Activated naive CD8-positive, alpha-beta T cell treated with anti-CD3 and anti-CD28 coated beads for 36 hours (primary cell): Measurements from ENCODE around the gene EVA1A. TPM values are rescaled to one million over a fixed set of nuclear protein-coding genes. Genes with fewer than 3 reads are reported as not detected.

Source experiments
- DNase-seq: peaks from one replicate; pipeline ENCODE4 v3.0.0; 2021
- H3K27ac Mint-ChIP-seq: one replicate; pipeline ENCODE4 v1.8.0; 2022; ENCODE audit warnings: mild to moderate bottlenecking, moderate library complexity, mixed read lengths
- H3K27me3 Mint-ChIP-seq: one replicate; pipeline ENCODE4 v1.8.0; 2022; ENCODE audit warnings: mild to moderate bottlenecking, mixed read lengths
- H3K36me3 Mint-ChIP-seq: one replicate; pipeline ENCODE4 v1.8.0; 2021; ENCODE audit warnings: mild to moderate bottlenecking, mixed read lengths
- H3K4me1 Mint-ChIP-seq: one replicate; pipeline ENCODE4 v1.8.0; 2021; ENCODE audit warnings: mixed read lengths
- H3K4me3 Mint-ChIP-seq: one replicate; pipeline ENCODE4 v1.8.0; 2022; ENCODE audit warnings: mild to moderate bottlenecking, moderate library complexity, mixed read lengths
- H3K9me3 Mint-ChIP-seq: one replicate; pipeline ENCODE4 v1.8.0; 2022; ENCODE audit warnings: mixed read lengths
- total RNA-seq, 2 experiments: library from RNA; stranded (reverse); gene quantifications; one replicate each; pipeline ENCODE4 v1.2.3, GENCODE V29; 2021

The EVA1A gene
- total RNA-seq, 2 experiments from 2014 or later, result 0.23 to 0.36 TPM

- Mint-ChIP-seq H3K27ac (no peak overlapping the region), H3K27me3 (peaks cover 34% of the 10 kb centered on the region), H3K9me3 (no peaks in the 10 kb centered on the region), H3K4me1 (peaks cover 9% of the 10 kb centered on the region), H3K36me3 (no peaks in the 10 kb centered on the region), H3K4me3 (no peak overlapping the region)
- no peak for DNase-seq
Measured at GRCh38 chr2:75573145-75573878, 12.6 kb upstream of the EVA1A start.

GRCh38 chr2:75571730-75572430 lies 11.1 kb upstream of the EVA1A start:
- H3K36me3 Mint-ChIP-seq, result no peaks in the 10 kb centered on the region

GRCh38 chr2:75570948-75571729 lies 10.4 kb upstream of the EVA1A start:
- no peaks in the 10 kb centered on the region for H3K36me3 Mint-ChIP-seq
- no peak overlapping the region for H3K4me3 Mint-ChIP-seq
- no peak overlapping the region for H3K27ac Mint-ChIP-seq
- no peaks in the 10 kb centered on the region for H3K9me3 Mint-ChIP-seq
- peaks cover 30% of the 10 kb centered on the region for H3K27me3 Mint-ChIP-seq
- H3K4me1 Mint-ChIP-seq, result peaks cover 9% of the 10 kb centered on the region
- DNase-seq, result no peak

More at GRCh38 chr2:75571730-75572430, 11.1 kb upstream of the EVA1A start:
- H3K9me3 Mint-ChIP-seq, result no peaks in the 10 kb centered on the region
- peaks cover 9% of the 10 kb centered on the region for H3K4me1 Mint-ChIP-seq
- peaks cover 34% of the 10 kb centered on the region for H3K27me3 Mint-ChIP-seq
- H3K4me3 Mint-ChIP-seq, result no peak overlapping the region
- H3K27ac Mint-ChIP-seq, result no peak overlapping the region
- no peak for DNase-seq

GRCh38 chr2:75570024-75570947 lies 9.5 kb upstream of the EVA1A start:
- Mint-ChIP-seq H3K27ac (no peak overlapping the region), H3K36me3 (no peaks in the 10 kb centered on the region), H3K4me1 (peaks cover 9% of the 10 kb centered on the region), H3K27me3 (peaks cover 30% of the 10 kb centered on the region), H3K9me3 (no peaks in the 10 kb centered on the region), H3K4me3 (no peak overlapping the region)
- DNase-seq, result no peak

- no peaks in the 10 kb centered on the region for H3K9me3 Mint-ChIP-seq
- H3K4me3 Mint-ChIP-seq, result no peak overlapping the region
- H3K27ac Mint-ChIP-seq, result no peak overlapping the region
- H3K4me1 Mint-ChIP-seq, result peaks cover 14% of the 10 kb centered on the region
- H3K36me3 Mint-ChIP-seq, result no peaks in the 10 kb centered on the region
- peaks cover 26% of the 10 kb centered on the region for H3K27me3 Mint-ChIP-seq
- DNase-seq, result no peak
Measured at GRCh38 chr2:75569546-75569945, 8.8 kb upstream of the EVA1A start.

- Mint-ChIP-seq H3K9me3 (no peaks in the 10 kb centered on the region), H3K36me3 (no peaks in the 10 kb centered on the region), H3K27me3 (peaks cover 33% of the 10 kb centered on the region), H3K27ac (no peak overlapping the region), H3K4me1 (peaks cover 22% of the 10 kb centered on the region), H3K4me3 (no peak overlapping the region)
- no peak for DNase-seq
Measured at GRCh38 chr2:75568174-75568573, 7.4 kb upstream of the EVA1A start.

- H3K27me3 Mint-ChIP-seq, result peaks cover 40% of the 10 kb centered on the region
Measured at GRCh38 chr2:75565472-75566462, 5.0 kb upstream of the EVA1A start.

GRCh38 chr2:75564713-75565359 lies 4.1 kb upstream of the EVA1A start:
- peaks cover 43% of the 10 kb centered on the region for H3K27me3 Mint-ChIP-seq
- H3K36me3 Mint-ChIP-seq, result no peaks in the 10 kb centered on the region
- H3K9me3 Mint-ChIP-seq, result no peaks in the 10 kb centered on the region
- no peak overlapping the region for H3K27ac Mint-ChIP-seq
- H3K4me3 Mint-ChIP-seq, result no peak overlapping the region
- peaks cover 19% of the 10 kb centered on the region for H3K4me1 Mint-ChIP-seq
- DNase-seq, result no peak

More at GRCh38 chr2:75565472-75566462, 5.0 kb upstream of the EVA1A start:
- H3K4me3 Mint-ChIP-seq, result no peak overlapping the region
- DNase-seq, result no peak
- no peak overlapping the region for H3K27ac Mint-ChIP-seq
- no peaks in the 10 kb centered on the region for H3K36me3 Mint-ChIP-seq
- H3K4me1 Mint-ChIP-seq, result peaks cover 16% of the 10 kb centered on the region
- H3K9me3 Mint-ChIP-seq, result no peaks in the 10 kb centered on the region

GRCh38 chr2:75564026-75564688 lies 3.4 kb upstream of the EVA1A start:
- no peaks in the 10 kb centered on the region for H3K9me3 Mint-ChIP-seq
- peaks cover 42% of the 10 kb centered on the region for H3K27me3 Mint-ChIP-seq
- H3K4me3 Mint-ChIP-seq, result no peak overlapping the region
- H3K4me1 Mint-ChIP-seq, result peaks cover 19% of the 10 kb centered on the region
- DNase-seq, result peak; percentile 22
- H3K36me3 Mint-ChIP-seq, result no peaks in the 10 kb centered on the region
- no peak overlapping the region for H3K27ac Mint-ChIP-seq

GRCh38 chr2:75563591-75563990 lies 2.9 kb upstream of the EVA1A start:
- H3K4me3 Mint-ChIP-seq, result no peak overlapping the region
- H3K4me1 Mint-ChIP-seq, result peaks cover 19% of the 10 kb centered on the region
- no peaks in the 10 kb centered on the region for H3K9me3 Mint-ChIP-seq
- H3K27me3 Mint-ChIP-seq, result peaks cover 45% of the 10 kb centered on the region
- DNase-seq, result no peak
- H3K36me3 Mint-ChIP-seq, result no peaks in the 10 kb centered on the region
- no peak overlapping the region for H3K27ac Mint-ChIP-seq

- no peaks in the 10 kb centered on the region for H3K9me3 Mint-ChIP-seq
- H3K4me3 Mint-ChIP-seq, result no peak overlapping the region
- H3K27me3 Mint-ChIP-seq, result peaks cover 46% of the 10 kb centered on the region
- no peak overlapping the region for H3K27ac Mint-ChIP-seq
- no peaks in the 10 kb centered on the region for H3K36me3 Mint-ChIP-seq
- DNase-seq, result no peak
- H3K4me1 Mint-ChIP-seq, result peaks cover 19% of the 10 kb centered on the region
Measured at GRCh38 chr2:75562513-75562864, 1.8 kb upstream of the EVA1A start.

- Mint-ChIP-seq H3K27me3 (peaks cover 47% of the 10 kb centered on the region), H3K36me3 (no peaks in the 10 kb centered on the region)
Measured at GRCh38 chr2:75561566-75562512, 1.1 kb upstream of the EVA1A start.

More at GRCh38 chr2:75561566-75562512, 1.1 kb upstream of the EVA1A start:
- H3K27ac Mint-ChIP-seq, result no peak overlapping the region
- DNase-seq, result no peak
- H3K9me3 Mint-ChIP-seq, result no peaks in the 10 kb centered on the region
- no peak overlapping the region for H3K4me3 Mint-ChIP-seq
- peaks cover 19% of the 10 kb centered on the region for H3K4me1 Mint-ChIP-seq
